NCI-H1436 (cell line): ENCODE results near the gene FMO3.

Experiments
- DNase-seq: peaks from one replicate; lab custom pipeline; 2025; lab: John Stamatoyannopoulos, UW

Gene FMO3

GRCh38 chr1:171159148-171159547 is 68.4 kb downstream of the FMO3 start:
- DNase-seq, result no peak

DNA sequence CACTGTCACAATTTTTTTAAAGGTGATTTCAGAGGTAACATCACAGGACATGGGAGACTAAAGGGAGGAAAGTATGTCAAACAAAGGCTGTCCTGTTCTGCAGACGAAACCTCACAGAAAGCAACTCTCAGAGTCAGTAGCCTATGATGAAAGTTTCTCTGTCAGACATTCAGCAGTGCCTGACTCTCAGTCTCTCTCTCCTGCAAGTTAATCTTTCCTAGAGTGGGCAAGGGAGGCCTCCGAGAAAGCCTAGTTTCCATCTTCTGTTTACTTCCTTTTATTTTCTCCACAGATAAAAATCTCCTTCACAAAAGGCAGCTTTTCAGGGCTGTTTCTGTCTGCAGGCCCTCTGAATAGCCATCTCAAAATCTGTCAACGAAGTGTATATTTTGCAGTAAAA is 69.5 kb downstream of the FMO3 start:
- DNase-seq, result no peak

GRCh38 chr1:171160639-171161354 is 70.1 kb downstream of the FMO3 start:
- no peak for DNase-seq

- no peak for DNase-seq
Measured at GRCh38 chr1:171161431-171161830, 70.7 kb downstream of the FMO3 start.

DNA sequence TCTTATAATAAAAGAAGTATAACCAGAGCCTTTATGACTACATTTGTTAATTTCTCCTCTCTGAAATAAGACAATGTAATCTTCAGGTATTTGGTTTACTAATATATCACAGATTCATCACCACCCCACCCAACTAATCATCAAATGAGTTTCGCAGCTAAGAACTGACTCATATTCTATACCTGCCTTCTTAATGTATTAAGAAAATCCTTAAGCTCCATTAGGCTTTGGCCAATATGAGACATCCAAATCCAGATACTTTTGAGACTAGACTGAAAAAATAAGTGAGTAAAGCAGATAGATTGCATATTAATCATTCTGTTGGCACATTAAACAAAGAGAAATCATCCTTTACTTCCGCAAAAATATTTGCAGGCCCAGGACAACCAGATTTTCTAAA is 75.7 kb downstream of the FMO3 start:
- no peak for DNase-seq
